ENCODE data around the gene SLCO2A1.

The SLCO2A1 gene

GRCh38 chr3:134060561-134061385, 31.0 kb upstream of the SLCO2A1 start:
- no peak for DNase-seq (ENCODE audit: low read depth)

GRCh38 chr3:134059671-134060560, 30.2 kb upstream of the SLCO2A1 start:
- DNase-seq (ENCODE audit: low read depth): no peak

GRCh38 chr3:134059035-134059601, 29.4 kb upstream of the SLCO2A1 start:
- DNase-seq (ENCODE audit: low read depth): no peak

GRCh38 chr3:134057654-134058110, 28.0 kb upstream of the SLCO2A1 start:
- no peak for DNase-seq (ENCODE audit: low read depth)

GRCh38 chr3:134057006-134057653, 27.4 kb upstream of the SLCO2A1 start:
- DNase-seq (ENCODE audit: low read depth): no peak

GRCh38 chr3:134056464-134056891, 26.8 kb upstream of the SLCO2A1 start:
- no peak for DNase-seq (ENCODE audit: low read depth)

GRCh38 chr3:134055661-134056060, 25.9 kb upstream of the SLCO2A1 start:
- no peak for DNase-seq (ENCODE audit: low read depth)

DNA sequence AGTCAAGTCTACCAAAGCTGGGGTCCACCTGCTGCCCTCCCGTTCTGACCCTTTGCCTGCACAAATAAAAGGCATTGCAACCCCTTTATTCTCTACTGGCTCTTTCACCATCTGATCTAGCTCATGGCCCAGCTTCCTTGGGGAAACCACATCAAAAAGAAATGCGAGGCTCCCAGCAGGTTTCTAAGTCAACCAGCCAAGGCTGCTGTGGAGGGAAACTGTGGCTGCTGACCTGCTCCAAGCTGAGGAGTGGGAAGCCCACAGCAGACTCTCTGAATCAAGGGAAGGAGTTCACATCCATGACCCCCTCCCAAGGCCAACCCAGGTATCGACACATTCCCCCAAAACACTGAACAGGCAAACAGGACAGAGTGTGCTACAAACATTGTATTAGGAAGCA, 25.2 kb upstream of the SLCO2A1 start:
- no peak for DNase-seq (ENCODE audit: low read depth)

DNA sequence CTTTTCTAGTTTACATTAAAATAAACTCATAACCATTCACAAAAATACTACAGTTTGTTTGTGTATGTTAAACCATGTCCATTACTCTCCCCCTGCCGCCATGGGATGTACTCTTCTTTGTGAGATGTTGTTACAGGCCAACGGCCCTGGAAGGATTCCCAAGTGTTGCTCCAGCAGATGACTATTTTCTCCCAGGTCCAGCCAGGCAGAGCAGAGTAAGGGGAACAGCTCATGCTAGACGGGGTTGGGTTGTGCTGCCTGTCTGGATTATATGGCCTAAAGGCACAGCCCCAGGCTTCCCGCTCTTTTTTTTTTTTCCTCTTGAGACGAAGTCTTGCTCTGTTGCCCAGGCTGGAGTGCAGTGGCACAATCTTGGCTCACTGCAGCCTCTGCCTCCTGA, 24.5 kb upstream of the SLCO2A1 start:
- no peak for DNase-seq (ENCODE audit: low read depth)

DNA sequence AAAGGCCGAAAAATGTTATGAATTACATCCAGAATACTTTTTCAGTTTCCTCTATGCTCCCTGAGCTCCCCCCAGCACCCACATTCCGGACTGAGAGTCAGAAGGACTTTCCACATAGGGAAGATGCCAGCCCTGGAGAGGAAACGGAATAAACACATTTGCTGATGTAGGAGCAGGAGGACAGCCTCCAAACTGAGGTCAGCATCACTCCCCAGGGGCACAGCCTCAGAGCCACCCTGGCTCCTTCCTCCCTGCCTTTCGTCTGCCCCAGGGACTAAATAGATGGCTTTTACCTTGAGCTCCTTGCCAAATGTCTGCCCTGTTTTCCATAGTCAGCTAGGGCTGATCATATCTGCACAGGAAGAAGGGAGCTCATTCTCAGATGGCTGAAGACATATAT, 22.6 kb upstream of the SLCO2A1 start:
- no peak for DNase-seq (ENCODE audit: low read depth)

GRCh38 chr3:134049676-134050075, 20.0 kb upstream of the SLCO2A1 start:
- no peak for DNase-seq (ENCODE audit: low read depth)

DNA sequence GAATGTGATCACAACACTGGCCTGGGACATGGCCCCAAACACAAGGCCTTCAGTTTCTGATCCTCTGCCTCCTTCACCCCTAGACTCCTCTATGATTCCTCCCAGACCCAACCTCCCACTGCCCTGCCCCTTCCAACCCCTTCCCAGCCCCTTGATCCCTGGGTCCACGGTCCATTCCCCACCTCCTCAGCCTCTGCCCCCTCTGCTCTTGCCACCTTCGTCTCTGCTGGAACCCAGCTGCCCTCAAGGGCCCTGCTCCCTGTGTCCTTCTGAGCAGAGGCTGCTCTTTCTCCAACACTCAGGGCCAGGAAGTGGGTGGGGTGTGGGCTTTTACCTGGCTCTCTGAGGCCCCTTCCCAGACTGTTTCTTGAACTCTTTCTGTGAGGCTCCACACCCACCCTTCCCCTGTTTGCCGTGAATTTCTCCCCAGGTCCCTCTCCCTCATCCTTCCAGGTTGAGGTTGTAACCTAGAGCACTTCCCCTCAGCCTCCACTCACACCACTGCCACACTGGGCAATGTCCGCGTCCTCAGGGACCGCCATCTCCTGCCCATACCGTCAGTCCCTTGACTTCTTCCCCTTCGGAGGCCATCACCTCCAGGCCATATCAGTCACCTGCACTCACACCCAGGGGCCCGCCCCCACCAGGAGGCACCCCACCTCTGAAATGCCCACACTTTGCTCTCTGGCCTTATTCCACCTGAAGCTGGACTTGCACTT, 18.7 kb upstream of the SLCO2A1 start:
- DNase-seq (ENCODE audit: low read depth): no peak

DNA sequence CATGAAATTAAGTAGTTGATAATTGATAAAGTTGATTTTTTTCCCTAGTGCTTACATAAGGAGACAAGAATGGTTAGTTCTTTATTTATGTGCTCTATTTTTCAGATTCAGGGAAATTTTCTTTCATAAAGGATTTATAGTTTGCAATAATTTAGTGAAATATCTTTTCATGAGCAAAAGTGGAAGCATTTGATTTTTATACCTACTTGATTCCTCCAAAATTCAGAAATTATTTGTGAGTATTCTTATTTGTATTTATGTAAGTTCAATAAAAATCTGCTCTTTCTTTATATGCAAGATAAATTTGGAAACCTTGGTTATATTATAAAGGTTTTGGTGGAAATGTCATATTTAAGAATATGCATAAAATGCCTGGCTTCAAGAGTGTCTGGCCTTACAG, 14.7 kb upstream of the SLCO2A1 start:
- DNase-seq (ENCODE audit: low read depth): no peak

DNA sequence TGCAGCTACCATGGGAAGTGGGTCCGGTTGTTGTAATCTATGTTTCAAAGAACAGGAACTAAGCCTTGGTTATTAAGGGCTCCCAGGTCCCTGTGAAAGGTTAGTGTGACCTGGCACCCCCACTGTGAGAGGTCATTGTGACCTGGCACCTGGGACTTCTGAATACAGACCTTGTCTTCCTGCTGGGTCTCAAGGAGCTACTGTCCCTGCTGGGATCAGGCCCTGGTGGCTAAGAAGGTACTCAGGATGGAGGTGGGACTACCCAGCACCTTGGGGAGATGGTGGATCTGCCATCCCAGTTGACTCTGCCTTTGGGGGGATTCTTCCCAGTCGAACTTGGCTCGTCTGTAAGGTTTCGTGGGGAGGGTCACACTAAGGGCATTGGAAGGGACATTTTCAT, 10.3 kb upstream of the SLCO2A1 start:
- DNase-seq (ENCODE audit: low read depth): no peak

GRCh38 chr3:134039161-134039862, 9.6 kb upstream of the SLCO2A1 start:
- no peak for DNase-seq (ENCODE audit: low read depth)

DNA sequence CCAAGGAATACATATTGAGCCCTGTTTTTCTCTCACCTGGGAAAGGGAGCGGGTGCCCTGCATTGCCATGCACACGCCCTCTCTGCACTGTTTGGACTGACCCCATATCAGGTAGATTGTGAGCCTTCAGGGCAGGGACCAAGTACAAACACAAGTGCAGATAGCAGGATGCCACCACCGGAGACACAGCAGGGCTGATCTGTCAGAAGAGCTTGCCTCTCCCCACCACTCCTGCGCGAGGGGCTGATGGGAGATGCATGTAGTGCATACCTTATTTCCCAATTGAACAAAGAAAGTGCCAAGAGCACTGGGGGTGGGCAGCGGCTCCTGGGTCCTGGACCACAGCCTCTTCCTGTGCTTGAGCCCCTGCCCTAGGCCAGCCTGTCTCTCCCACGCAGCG, 9.0 kb upstream of the SLCO2A1 start:
- no peak for DNase-seq (ENCODE audit: low read depth)

- DNase-seq (ENCODE audit: low read depth): no peak
Measured at GRCh38 chr3:134038071-134038491, 8.4 kb upstream of the SLCO2A1 start.

GRCh38 chr3:134037168-134037567, 7.4 kb upstream of the SLCO2A1 start:
- no peak for DNase-seq (ENCODE audit: low read depth)

DNA sequence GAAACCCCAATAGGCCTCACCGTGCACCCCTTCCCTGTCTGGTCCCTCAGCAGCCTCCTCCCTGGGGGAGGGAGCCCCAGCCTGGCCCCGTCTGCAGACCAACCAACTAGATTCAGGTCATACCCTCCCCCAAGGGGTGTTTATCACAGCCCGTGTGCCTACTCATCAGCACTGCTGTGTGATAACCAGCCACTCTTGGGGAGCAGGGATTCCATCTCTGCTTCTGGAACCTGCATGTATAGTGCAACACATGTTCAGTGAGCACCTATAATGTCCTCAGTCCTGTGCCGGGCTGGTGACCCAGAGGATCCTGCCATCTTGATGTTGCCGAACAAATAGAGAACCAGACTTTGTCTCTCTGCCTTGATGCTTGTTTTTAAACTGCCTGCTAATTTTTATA, 6.6 kb upstream of the SLCO2A1 start:
- no peak for DNase-seq (ENCODE audit: low read depth)

DNA sequence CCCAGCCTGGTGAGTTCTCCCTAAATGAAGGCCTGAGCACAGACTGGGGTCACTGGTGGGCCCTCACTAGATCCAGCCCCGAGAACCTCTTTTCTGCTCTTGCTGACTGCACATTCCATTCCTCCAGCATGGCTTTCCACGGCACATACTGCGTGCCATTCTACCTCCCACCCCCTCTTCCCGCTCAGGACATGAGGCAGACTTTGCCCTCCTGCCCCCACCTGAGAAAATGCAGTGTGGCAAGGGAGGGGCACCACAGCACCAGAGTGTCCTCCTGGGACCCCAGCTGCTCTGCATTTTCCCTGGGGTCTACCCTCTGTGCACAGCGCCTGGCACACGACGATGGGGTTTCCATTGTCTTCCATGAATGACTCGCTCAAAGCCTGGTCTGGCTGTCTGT, 6.1 kb upstream of the SLCO2A1 start:
- no peak for DNase-seq (ENCODE audit: low read depth)

Data from stimulated activated CD8-positive, alpha-beta memory T cell treated with anti-CD3 and anti-CD28 coated beads, Interleukin-15, amount 100 ng/mL, for 24 hours (primary cell).